Activated CD4-positive, alpha-beta memory T cell treated with anti-CD3 and anti-CD28 coated beads, Interleukin-2, amount 10 ng/mL, durations not matched to agents 7 days and 5 days (primary cell): ENCODE data around the gene FOLR1. TPM values are rescaled to one million over a fixed set of nuclear protein-coding genes. Genes with fewer than 3 reads are reported as not detected.
A peak's percentile ranks its signal among the peaks of the same experiment; 100 is the strongest.
"Not testable (repeated sequence)": the region's sequence is repeated elsewhere in the genome, so short reads cannot be mapped to it uniquely, and the experiment has no call there.

Experiments used
- CTCF ChIA-PET: fragments of 350-600 bp; sonication (Branson Sonifier 250); formaldehyde crosslinking; loops from one replicate; lab custom pipeline; 2021; ENCODE audit warnings: antibody characterized with exemption, inconsistent platforms; lab: Charles Lee
- POLR2A ChIA-PET: fragments of 350-600 bp; sonication (Branson Sonifier 250); formaldehyde crosslinking; loops from one replicate; lab custom pipeline; 2021; ENCODE audit warnings: antibody characterized with exemption; lab: Charles Lee
- DNase-seq: peaks from one replicate; pipeline ENCODE4 v3.0.0-alpha.2; 2020
- H3K27ac Mint-ChIP-seq: one replicate; pipeline ENCODE4 v1.8.0; 2021; ENCODE audit warnings: mild to moderate bottlenecking, mixed read lengths
- H3K27me3 Mint-ChIP-seq: one replicate; pipeline ENCODE4 v1.8.0; 2021; ENCODE audit warnings: mixed read lengths
- H3K36me3 Mint-ChIP-seq: one replicate; pipeline ENCODE4 v1.8.0; 2021; ENCODE audit warnings: low read depth, mixed read lengths
- H3K4me1 Mint-ChIP-seq: one replicate; pipeline ENCODE4 v1.8.0; 2021; ENCODE audit warnings: mixed read lengths
- H3K4me3 Mint-ChIP-seq: one replicate; pipeline ENCODE4 v1.8.0; 2021; ENCODE audit warnings: mild to moderate bottlenecking, mixed read lengths
- H3K9me3 Mint-ChIP-seq: one replicate; pipeline ENCODE4 v1.8.0; 2021; ENCODE audit warnings: mixed read lengths
- total RNA-seq, 2 experiments: library from RNA; stranded (reverse); gene quantifications; one replicate each; pipeline ENCODE4 v1.2.3, GENCODE V29; 2021

The FOLR1 gene
- total RNA-seq, 2 experiments from 2014 or later, result not detected

DNA sequence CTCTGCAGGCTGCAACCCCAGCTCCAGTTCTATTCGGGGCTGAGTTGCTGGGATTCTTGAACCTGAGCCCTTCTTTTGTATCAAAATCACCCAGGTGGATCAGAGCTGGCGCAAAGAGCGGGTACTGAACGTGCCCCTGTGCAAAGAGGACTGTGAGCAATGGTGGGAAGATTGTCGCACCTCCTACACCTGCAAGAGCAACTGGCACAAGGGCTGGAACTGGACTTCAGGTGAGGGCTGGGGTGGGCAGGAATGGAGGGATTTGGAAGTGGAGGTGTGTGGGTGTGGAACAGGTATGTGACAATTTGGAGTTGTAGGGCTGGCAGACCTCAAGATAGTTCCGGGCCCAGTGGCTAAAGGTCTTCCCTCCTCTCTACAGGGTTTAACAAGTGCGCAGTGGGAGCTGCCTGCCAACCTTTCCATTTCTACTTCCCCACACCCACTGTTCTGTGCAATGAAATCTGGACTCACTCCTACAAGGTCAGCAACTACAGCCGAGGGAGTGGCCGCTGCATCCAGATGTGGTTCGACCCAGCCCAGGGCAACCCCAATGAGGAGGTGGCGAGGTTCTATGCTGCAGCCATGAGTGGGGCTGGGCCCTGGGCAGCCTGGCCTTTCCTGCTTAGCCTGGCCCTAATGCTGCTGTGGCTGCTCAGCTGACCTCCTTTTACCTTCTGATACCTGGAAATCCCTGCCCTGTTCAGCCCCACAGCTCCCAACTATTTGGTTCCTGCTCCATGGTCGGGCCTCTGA, 3.8 kb downstream of the FOLR1 start:
- no peaks in the 10 kb centered on the region for H3K4me1 Mint-ChIP-seq
- DNase-seq, result no peak
- CTCF ChIA-PET, result no interaction called here
- H3K9me3 Mint-ChIP-seq, result no peaks in the 10 kb centered on the region
- no peaks in the 10 kb centered on the region for H3K27me3 Mint-ChIP-seq
- H3K27ac Mint-ChIP-seq, result no peak overlapping the region
- H3K4me3 Mint-ChIP-seq, result no peak overlapping the region
- POLR2A ChIA-PET, result no interaction called here
- no peaks in the 10 kb centered on the region for H3K36me3 Mint-ChIP-seq

DNA sequence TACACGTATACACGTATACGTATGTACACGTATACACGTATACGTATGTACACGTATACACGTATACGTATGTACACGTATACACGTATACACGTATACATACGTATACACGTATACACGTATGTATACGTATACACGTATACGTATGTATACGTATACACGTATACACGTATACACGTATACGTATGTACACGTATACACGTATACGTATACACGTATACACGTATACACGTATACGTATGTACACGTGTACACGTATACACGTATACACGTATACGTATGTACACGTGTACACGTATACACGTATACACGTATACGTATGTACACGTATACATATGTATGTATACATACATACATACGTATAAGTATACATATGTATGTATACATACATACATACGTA, 9.5 kb downstream of the FOLR1 start:
- H3K27ac Mint-ChIP-seq, H3K9me3 Mint-ChIP-seq, CTCF ChIA-PET, POLR2A ChIA-PET, H3K36me3 Mint-ChIP-seq, H3K4me3 Mint-ChIP-seq, H3K27me3 Mint-ChIP-seq, DNase-seq: not testable (repeated sequence)
- H3K4me1 Mint-ChIP-seq, result peaks cover 11% of the 10 kb centered on the region

DNA sequence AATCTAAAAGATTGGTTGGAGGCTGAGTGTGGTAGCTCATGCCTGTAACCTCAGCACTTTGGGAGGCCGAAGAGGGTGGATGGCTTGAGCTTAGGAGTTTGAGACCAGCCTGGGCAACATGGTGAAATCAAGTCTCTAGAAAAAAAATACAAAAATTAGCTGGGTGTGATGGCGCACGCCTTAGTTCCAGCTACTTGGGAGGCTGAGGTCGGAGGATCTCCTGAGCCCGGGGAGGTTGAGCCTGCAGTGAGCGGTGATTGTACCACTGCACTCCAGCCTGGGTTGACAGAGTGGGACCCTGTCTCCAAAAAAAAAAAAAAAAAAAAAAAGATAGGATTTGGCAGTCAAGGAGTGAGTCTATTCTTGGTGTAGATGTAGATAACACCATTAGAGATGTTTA, 10.6 kb downstream of the FOLR1 start:
- Mint-ChIP-seq H3K36me3 (no peaks in the 10 kb centered on the region), H3K9me3 (no peaks in the 10 kb centered on the region), H3K4me1 (peaks cover 11% of the 10 kb centered on the region), H3K27me3 (no peaks in the 10 kb centered on the region), H3K4me3 (no peak overlapping the region), H3K27ac (no peak overlapping the region)
- ChIA-PET CTCF (no interaction called here), POLR2A (interaction anchor here (0.8 to 1.4 kb wide), 2 partner anchors 21 to 22 kb away, joined by 3 read pairs; partner anchors contain the start of gene INPPL1)
- no peak for DNase-seq

DNA sequence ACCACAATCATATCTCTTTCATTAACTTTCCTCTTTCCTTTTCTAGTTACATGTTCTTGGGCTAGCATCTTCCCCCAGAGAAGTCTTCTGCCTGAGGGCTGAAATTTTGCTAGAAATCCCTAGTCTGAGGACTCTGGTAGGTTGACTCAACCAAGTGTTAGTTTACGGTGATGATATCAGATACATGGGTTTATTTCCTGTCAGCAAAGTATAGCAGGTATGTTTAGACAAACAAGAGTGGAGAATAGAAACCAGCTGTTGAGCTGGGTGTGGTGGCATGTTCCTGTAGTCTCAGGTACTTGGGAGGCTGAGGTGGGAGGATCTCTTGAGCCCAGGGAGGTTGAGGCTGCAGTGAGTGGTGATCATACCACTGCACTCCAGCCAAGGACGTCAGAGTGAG, 11.2 kb downstream of the FOLR1 start:
- POLR2A ChIA-PET, result interaction anchor here (1.4 kb wide), 1 partner anchor 22 kb away, joined by 3 read pairs; the partner anchor contains the start of gene INPPL1
- no peak for DNase-seq
- no peaks in the 10 kb centered on the region for H3K36me3 Mint-ChIP-seq
- peaks cover 11% of the 10 kb centered on the region for H3K4me1 Mint-ChIP-seq
- no peaks in the 10 kb centered on the region for H3K27me3 Mint-ChIP-seq
- no peak overlapping the region for H3K27ac Mint-ChIP-seq
- no peak overlapping the region for H3K4me3 Mint-ChIP-seq
- CTCF ChIA-PET, result no interaction called here
- H3K9me3 Mint-ChIP-seq, result no peaks in the 10 kb centered on the region

DNA sequence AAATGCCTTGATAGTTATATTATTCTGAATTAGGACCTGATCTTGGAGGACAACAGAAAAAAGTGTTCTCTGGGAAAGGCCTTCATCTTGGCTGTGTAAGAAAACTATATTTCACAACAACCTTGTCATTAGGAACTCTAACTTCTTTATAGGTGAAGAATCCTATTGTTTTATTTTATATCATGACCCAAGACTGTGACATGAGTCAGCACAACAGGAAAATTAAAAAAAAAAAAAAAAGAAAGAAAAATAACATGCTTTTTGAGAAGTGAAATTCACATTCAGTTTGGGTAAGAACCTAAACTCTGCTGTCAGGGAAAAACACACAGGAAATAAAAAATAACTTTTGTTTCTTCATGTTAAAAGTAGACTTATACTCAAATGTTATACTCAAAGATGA, 12.9 kb downstream of the FOLR1 start:
- Mint-ChIP-seq H3K9me3 (peaks cover 10% of the 10 kb centered on the region), H3K36me3 (no peaks in the 10 kb centered on the region), H3K4me3 (no peak overlapping the region), H3K27ac (no peak overlapping the region), H3K27me3 (peaks cover 15% of the 10 kb centered on the region), H3K4me1 (peaks cover 11% of the 10 kb centered on the region)
- ChIA-PET POLR2A (no interaction called here), CTCF (interaction anchor here (0.9 to 1.7 kb wide), 2 partner anchors 18 to 61 kb away, joined by 3 read pairs; no protein-coding TSS in a partner anchor)
- DNase-seq, result no peak

DNA sequence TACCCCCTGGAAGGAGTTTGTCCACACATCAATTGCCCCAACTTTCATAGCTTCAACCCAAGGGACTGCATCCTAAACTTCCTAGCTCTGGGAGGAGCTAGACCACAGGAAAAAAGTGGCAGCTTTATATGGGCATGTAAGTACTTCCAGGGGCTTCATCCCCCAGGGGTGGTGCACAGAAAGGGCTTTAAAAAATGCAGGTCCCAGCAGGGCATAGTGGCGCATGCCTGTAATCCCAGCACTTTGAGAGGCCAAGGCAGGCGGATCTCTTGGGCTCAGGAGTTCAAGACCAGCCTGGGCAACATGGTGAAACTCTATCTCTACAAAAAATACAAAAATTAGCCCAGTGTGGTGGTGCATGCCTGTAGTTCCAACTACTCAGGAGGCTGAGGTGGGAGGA, 14.9 kb downstream of the FOLR1 start:
- H3K27ac Mint-ChIP-seq, H3K4me3 Mint-ChIP-seq, POLR2A ChIA-PET, H3K36me3 Mint-ChIP-seq, DNase-seq: not testable (repeated sequence)
- Mint-ChIP-seq H3K27me3 (peaks cover 19% of the 10 kb centered on the region), H3K4me1 (peaks cover 11% of the 10 kb centered on the region), H3K9me3 (peaks cover 13% of the 10 kb centered on the region)
- CTCF ChIA-PET, result interaction anchor here (0.6 to 1.0 kb wide), 3 partner anchors 24 to 263 kb away, joined by 3 to 5 read pairs (median 4); no protein-coding TSS in a partner anchor

DNA sequence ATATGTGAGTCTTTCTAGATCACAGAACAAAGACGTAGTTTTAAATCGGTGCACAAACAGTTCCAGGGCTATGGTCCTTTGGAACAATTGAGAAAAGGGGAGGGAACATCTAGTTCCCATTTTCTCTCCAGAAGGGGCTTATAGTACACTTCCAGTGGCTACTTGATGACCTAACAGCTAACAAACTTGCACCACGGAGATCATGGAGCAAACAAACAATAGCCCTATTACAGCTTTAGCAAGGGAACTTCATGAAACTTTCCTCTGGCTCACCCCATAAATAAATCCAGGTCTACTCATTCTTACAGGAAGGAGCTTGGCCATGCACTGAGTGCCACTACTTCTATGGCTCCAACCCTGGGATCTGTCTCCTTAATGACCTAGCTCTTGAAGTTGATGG, 16.3 kb downstream of the FOLR1 start:
- peaks cover 3% of the 10 kb centered on the region for H3K4me1 Mint-ChIP-seq
- H3K9me3 Mint-ChIP-seq, result peaks cover 13% of the 10 kb centered on the region
- H3K36me3 Mint-ChIP-seq, result no peaks in the 10 kb centered on the region
- no peak overlapping the region for H3K4me3 Mint-ChIP-seq
- peaks cover 27% of the 10 kb centered on the region for H3K27me3 Mint-ChIP-seq
- peak; percentile 1 for DNase-seq
- ChIA-PET CTCF (interaction anchor here (1.4 kb wide), 1 partner anchor 64 kb away, joined by 3 read pairs; no protein-coding TSS in a partner anchor), POLR2A (no interaction called here)
- no peak overlapping the region for H3K27ac Mint-ChIP-seq

DNA sequence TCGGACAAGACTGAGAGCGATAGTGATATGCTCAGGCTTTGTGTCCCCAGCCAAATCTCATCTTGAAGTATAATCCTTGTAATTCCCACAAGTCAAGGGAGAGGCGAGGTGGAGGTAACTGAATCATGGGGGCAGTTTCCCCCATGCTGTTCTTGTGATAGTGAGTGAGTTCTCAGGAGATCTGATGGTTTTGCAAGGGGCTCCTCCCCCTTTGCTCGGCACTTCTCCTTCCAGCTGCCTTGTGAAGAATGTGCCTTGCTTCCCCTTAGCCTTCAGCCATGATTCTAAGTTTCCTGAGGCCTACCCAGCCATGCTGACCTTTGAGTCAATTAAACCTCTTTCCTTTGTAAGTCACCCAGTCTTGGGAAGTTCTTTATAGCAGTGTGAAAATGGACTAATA, 17.2 kb downstream of the FOLR1 start:
- H3K36me3 Mint-ChIP-seq, result no peaks in the 10 kb centered on the region
- H3K4me3 Mint-ChIP-seq, result no peak overlapping the region
- H3K4me1 Mint-ChIP-seq, result no peaks in the 10 kb centered on the region
- H3K27me3 Mint-ChIP-seq, result peaks cover 31% of the 10 kb centered on the region
- peaks cover 13% of the 10 kb centered on the region for H3K9me3 Mint-ChIP-seq
- H3K27ac Mint-ChIP-seq, result no peak overlapping the region
- ChIA-PET POLR2A (no interaction called here), CTCF (interaction anchor here (1.4 kb wide), 1 partner anchor 64 kb away, joined by 3 read pairs; no protein-coding TSS in a partner anchor)
- DNase-seq, result peak; percentile 0

DNA sequence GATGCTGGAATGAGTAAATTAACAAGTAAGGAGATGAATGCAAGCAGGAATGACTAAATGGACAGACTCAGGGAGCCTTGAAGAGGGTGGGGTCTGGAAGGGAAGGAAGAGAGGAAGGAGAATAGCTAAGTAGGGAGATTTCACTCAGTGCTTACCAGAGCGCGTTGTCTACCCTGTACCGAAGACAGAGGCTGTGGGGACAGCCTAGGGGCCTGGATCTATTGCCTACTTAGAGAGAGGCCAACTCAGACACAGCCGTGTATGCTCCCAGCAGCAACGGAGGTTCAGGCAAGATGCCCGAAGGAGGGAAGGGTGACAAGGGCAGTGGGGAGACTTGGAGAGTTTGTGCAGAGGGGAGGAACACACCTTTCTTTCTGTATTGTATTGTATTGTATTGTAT, 24.7 kb downstream of the FOLR1 start, which contains the start of gene FOLR2:
Gene FOLR2, plus strand, starts transcription at position 157 of the 400 bp plus-strand sequence. CDS start 1,791 bp downstream, outside the sequence.
- DNase-seq, result no peak
- POLR2A ChIA-PET, result no interaction called here
- no peaks in the 10 kb centered on the region for H3K36me3 Mint-ChIP-seq
- H3K27me3 Mint-ChIP-seq, result peaks cover 47% of the 10 kb centered on the region
- H3K4me3 Mint-ChIP-seq, result no peak within 1 kb of the TSS
- H3K4me1 Mint-ChIP-seq, result peaks cover 17% of the 10 kb centered on the region
- CTCF ChIA-PET, result interaction anchor here (1.3 kb wide), 1 partner anchor 199 kb away, joined by 3 read pairs; no protein-coding TSS in a partner anchor
- H3K27ac Mint-ChIP-seq, result no peak within 1 kb of the TSS
- H3K9me3 Mint-ChIP-seq, result no peaks in the 10 kb centered on the region

DNA sequence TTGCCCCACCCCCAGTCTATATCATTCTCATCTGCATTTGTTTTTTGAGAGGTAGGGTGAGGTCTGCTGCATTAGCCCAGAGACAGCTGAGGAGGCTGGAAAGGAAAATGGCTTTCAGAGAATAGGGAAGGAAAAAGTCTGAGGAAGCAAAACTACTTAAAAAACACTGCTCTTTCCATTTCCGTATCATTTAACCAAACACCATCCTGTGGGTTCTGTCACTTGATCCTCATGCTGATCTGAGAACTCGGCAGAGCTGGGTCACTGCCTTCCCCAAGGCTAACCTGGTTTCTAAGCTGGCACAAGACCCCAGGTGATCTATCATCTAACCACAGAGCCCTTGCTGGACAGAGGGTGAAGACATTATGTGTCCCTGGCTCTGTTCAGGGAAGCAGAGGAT, 25.9 kb downstream of the FOLR1 start:
- Mint-ChIP-seq H3K27ac (no peak overlapping the region), H3K9me3 (no peaks in the 10 kb centered on the region), H3K36me3 (no peaks in the 10 kb centered on the region), H3K4me3 (no peak overlapping the region), H3K27me3 (peaks cover 43% of the 10 kb centered on the region), H3K4me1 (peaks cover 27% of the 10 kb centered on the region)
- ChIA-PET POLR2A (no interaction called here), CTCF (no interaction called here)
- DNase-seq, result no peak

DNA sequence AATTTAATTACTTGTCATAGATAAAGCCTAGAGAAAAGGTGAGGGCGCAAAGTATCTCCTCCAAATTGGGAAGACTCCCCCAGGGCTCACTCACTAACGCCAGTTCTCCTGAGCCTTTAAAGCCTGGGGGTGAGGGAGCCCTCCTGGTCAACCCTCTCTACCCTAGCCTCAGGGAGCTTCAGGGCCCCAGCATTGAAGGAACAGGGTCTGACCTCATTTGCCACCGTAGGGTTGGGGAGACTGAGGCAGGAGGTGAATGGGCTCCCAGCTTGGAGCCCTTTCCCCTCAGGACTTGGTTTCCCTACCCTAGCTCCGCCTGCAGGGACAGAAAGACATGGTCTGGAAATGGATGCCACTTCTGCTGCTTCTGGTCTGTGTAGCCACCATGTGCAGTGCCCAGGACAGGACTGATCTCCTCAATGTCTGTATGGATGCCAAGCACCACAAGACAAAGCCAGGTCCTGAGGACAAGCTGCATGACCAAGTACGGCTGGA, 26.4 kb downstream of the FOLR1 start:
- H3K4me3 Mint-ChIP-seq, result no peak overlapping the region
- ChIA-PET POLR2A (no interaction called here), CTCF (no interaction called here)

DNA sequence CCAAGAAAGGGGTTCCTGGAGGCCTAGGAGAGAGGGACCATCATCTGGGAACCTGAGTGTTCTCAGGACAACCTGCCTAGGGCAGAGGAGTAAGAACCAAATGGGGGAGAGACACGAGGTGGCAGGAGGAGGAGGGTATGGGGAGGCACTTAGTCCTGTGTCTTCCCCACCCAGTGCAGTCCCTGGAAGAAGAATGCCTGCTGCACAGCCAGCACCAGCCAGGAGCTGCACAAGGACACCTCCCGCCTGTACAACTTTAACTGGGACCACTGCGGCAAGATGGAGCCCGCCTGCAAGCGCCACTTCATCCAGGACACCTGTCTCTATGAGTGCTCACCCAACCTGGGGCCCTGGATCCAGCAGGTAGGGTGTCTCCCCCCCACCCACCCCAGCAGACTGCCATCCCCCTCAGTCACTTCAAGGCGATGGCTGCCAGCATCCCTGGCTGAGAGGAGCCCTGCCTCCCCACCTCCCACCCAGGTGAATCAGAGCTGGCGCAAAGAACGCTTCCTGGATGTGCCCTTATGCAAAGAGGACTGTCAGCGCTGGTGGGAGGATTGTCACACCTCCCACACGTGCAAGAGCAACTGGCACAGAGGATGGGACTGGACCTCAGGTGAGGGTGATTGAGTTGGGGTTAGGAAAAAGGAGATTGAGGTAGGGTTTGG, 28.9 kb downstream of the FOLR1 start:
- no peak overlapping the region for H3K4me3 Mint-ChIP-seq
- peaks cover 5% of the 10 kb centered on the region for H3K36me3 Mint-ChIP-seq
- no peaks in the 10 kb centered on the region for H3K9me3 Mint-ChIP-seq
- DNase-seq, result no peak
- ChIA-PET CTCF (no interaction called here), POLR2A (interaction anchor here (0.9 kb wide), 1 partner anchor 11 kb away, joined by 3 read pairs; no protein-coding TSS in a partner anchor)
- H3K27me3 Mint-ChIP-seq, result peaks cover 24% of the 10 kb centered on the region
- H3K27ac Mint-ChIP-seq, result no peak overlapping the region
- peaks cover 37% of the 10 kb centered on the region for H3K4me1 Mint-ChIP-seq

More for the DNA sequence above, 26.4 kb downstream of the FOLR1 start:
- H3K4me1 Mint-ChIP-seq, result peaks cover 29% of the 10 kb centered on the region
- no peak overlapping the region for H3K27ac Mint-ChIP-seq
- H3K27me3 Mint-ChIP-seq, result peaks cover 39% of the 10 kb centered on the region
- H3K36me3 Mint-ChIP-seq, result no peaks in the 10 kb centered on the region
- DNase-seq, result no peak
- H3K9me3 Mint-ChIP-seq, result no peaks in the 10 kb centered on the region
